GM12875 (cell line): ENCODE results near the gene ITLN1.

Experiments
- H3K4me3 ChIP-seq: one replicate; pipeline ENCODE4 v1.5.1; 2011; ENCODE audit warnings: low read depth, low read length, control low read depth
- TF ChIP-seq, protein P1 (sequence below): IDR thresholded peaks from 2 replicates; pipeline ENCODE4 v1.5.1; 2011; ENCODE audit warnings: low read depth, mild to moderate bottlenecking, control low read depth, inconsistent platforms, low read length, moderate library complexity, borderline replicate concordance; ENCODE audit not compliant: insufficient read depth

ITLN1 gene

DNA sequence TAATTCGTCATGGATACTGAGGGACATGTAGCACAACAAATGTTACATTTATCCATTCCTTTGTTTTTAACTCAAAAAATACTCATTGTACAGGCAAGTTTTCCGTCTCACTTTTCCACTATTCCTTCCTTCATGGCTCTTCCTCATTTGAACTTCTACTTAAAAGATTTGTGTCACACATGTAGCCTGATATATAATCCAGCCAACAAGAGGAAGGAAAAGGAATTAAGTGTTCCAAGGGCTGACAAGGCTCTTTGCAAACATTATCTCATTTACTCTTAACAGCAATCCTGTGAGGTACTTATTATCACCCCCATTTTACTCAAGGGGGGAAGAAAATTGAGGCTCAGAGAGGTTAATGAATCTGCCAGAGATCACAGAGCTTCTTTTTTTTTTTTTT is 45.2 kb downstream of the ITLN1 start:
- H3K4me3 ChIP-seq = no peak overlapping the region

DNA sequence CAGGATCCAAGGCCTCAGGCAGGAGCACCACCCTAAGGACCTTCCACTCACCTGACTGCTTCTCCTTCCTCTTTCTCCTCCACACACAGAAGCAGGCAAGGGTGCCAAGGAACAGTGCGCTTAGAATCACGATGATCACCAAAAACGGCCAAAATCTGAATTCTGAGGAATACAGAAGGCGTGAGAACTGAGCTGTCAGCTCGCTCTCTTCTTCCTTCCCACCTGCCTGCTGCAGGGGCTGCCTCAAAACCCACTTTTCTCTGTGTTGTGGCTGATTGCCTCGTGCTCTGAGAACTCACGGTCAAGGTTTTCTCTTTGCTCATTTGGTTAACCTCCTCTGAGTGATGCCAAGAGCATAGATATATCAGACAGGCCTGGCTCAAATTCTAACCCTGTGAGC is 46.1 kb downstream of the ITLN1 start:
- TF ChIP-seq, protein P1, sequence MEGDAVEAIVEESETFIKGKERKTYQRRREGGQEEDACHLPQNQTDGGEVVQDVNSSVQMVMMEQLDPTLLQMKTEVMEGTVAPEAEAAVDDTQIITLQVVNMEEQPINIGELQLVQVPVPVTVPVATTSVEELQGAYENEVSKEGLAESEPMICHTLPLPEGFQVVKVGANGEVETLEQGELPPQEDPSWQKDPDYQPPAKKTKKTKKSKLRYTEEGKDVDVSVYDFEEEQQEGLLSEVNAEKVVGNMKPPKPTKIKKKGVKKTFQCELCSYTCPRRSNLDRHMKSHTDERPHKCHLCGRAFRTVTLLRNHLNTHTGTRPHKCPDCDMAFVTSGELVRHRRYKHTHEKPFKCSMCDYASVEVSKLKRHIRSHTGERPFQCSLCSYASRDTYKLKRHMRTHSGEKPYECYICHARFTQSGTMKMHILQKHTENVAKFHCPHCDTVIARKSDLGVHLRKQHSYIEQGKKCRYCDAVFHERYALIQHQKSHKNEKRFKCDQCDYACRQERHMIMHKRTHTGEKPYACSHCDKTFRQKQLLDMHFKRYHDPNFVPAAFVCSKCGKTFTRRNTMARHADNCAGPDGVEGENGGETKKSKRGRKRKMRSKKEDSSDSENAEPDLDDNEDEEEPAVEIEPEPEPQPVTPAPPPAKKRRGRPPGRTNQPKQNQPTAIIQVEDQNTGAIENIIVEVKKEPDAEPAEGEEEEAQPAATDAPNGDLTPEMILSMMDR = no peak
- H3K4me3 ChIP-seq = no peak overlapping the region

More for the DNA sequence above, 45.2 kb downstream of the ITLN1 start:
- TF ChIP-seq, protein P1 = no peak

DNA sequence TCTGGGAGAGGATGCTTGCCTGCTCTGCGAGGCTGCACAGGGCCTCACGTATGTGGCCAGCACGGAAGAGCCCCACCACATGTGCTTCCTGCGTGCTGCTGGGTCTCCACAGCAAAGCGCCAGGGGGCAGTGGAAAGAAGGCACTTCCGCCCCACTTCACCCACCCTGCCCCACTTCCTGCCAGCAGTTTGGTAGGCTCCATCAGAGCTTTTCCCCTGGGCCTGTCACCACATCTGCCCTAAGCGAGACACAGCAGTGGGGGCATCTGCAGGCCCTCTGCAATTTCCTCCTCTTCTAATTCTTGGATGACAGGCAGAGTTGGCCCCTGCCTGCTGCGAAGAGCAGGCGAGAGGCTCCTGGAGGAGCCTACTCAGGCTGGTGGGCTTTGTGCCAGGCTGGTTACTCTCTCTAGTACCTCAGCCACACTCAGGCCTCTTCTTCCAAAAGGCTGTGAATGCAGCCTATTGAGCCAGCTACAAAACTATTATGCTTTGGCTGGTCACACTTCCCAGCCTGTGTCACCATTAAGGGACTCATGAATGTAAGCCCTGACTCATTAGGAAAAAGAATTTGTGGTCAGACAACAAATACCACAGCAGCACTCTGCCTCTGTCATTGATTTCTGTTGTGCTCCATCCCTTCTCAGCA is 47.3 kb downstream of the ITLN1 start:
- TF ChIP-seq, protein P1 = peak; percentile 60
- H3K4me3 ChIP-seq = no peak overlapping the region

DNA sequence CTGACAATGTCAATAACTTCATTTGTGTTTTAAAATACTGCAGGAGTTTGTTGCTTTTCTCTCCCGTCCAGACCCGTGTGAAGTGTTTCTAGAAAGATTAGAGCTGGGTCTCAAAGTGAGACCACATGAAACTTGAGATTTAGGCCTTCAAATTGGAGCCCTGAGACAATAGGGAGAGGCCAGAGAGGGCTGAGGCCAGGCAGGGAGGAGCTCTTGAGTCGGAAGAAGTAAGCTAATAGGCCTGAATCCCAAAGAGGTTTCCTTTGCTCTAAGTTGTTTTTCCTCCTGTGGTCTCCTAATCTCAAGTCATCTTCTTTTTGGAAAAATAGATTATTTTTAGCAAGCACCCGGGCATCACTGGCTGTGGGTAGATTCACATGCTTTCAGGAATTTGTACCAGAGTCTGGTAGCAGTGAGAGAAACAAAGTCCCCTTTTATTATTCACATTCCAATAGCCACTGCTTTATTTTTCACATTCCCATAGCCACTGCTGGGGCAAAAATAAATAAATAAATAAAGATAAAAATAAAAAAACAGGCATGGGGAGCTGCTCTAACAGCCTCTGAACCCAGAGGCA is 47.9 kb downstream of the ITLN1 start:
- H3K4me3 ChIP-seq = no peak overlapping the region
- TF ChIP-seq, protein P1 = no peak

DNA sequence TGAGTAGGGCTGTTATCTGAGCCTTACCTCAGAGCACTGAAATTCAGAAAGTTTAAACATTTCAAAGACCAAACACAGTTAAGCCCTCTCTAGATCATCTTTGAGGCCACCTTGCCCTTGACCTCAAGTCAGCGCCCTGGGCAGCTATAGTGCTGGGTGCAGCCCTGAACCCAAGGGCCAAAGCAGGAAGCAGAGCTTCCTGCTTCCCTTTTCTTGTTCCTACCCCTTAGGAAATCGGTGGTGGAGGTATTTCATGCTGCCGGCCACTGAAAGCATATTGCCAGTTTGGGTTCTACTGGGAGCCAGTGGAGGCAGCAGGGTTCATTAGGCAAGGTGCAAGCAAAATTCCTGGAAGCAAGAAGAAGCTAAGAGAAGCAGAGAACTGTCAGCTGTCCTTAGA is 48.4 kb downstream of the ITLN1 start:
- no peak overlapping the region for H3K4me3 ChIP-seq
- TF ChIP-seq, protein P1 = no peak

DNA sequence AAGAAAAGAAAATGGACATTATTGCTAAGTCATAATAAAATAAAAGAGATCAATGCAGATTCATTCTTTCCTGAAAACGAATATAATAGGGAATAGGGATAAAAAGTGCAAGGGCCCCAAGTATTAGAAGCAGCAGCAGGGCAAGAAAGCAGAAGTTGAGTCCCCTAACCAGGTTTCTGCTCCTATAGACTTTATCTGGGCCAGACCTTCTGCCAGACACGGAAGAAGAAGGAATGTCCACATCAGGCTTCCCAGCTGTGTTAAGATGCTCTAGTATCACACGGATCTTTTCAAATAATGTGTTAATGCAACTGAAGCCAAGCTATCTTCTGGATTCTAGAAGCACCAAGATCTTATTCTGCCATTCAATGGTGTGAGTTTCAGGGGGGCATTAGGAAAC is 49.2 kb downstream of the ITLN1 start:
- no peak overlapping the region for H3K4me3 ChIP-seq
- TF ChIP-seq, protein P1 = no peak

DNA sequence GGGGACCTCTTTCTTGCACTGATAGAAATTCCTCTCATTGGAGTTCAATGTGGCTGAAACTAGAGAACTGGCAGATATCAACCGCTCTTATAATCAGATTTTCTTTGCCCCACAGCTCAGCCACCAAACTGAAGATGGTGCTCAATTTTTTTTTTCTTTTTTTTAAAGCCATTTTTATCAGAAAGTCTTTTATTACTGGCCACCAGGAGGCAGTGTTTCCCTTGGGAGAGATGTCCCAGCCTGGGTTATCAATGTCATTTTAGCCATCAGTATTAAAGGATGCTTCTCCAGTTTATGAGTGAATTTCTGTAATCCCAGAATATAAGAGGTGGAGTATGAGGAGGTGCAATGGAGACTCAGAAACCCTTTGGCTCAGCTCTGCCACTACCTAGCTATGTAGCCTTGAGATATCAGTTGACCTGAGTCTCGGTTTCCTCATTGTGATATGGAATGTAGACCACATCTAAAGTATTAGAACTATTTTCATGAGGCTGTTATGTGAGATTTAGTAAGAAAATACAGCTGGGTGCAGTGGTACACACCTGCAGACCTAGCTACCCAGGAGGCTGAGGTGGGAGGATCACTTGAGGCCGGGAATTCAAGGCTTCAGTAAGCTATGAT is 49.9 kb downstream of the ITLN1 start:
- TF ChIP-seq, protein P1 = peak; percentile 60; the same call in 1 of the 2 replicates
- no peak overlapping the region for H3K4me3 ChIP-seq
